ENCODE measurements around the gene FAM3C.

Gene FAM3C

DNA sequence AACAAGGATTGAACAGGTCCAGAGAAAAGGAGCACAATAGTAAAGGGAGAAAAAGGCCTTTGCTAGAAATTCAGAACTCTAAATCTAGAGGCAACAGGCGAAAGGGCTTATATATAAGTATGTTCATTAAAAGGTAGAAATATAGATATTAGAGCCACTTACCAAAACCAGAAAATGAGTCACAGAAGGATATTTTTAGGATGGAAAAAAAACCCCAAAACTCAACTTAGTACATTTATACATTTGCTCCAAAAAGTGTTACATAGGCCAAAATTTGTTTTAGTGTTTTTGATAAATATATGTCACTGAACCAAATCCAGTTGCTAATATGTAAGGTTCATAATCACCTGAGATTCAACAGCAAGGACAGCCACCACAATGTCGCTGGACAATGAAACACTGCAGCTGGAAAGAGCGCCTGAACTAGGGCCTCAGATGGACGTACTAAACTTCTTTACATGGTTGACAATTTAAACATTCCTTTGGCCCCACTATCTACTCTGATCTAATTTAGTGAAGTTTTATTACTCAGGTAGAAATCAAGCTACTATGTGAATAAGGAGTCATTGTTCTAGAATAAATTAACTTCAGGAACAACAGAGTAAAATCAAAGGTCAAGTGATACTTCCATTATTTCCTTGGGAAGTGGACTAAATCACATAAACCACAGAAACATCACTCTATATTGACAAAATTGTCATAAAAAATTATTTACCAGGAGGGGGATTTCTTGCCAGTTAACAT lies 10.9 kb downstream of the FAM3C start:
- no peak for TF ChIP-seq CTCF (IDR thresholded peaks at IDR 0.05; ENCODE audit: low read depth, low read length)

GRCh38 chr7:121384265-121384664 lies 11.8 kb downstream of the FAM3C start:
- H3K4me3 ChIP-seq (ENCODE audit: low read depth, low read length): no peak overlapping the region
- no peak for DNase-seq (ENCODE audit: low read depth, low spot score)
- in situ Hi-C loops (cut with HindIII; ENCODE audit: low sequenced_read_pairs): no loop called here
- TF ChIP-seq CTCF (IDR thresholded peaks at IDR 0.05; ENCODE audit: low read depth, low read length): no peak

More for the DNA sequence above, 10.9 kb downstream of the FAM3C start:
- in situ Hi-C loops (cut with HindIII; ENCODE audit: low sequenced_read_pairs): no loop called here
- DNase-seq (ENCODE audit: low read depth, low spot score): no peak
- no peak overlapping the region for H3K4me3 ChIP-seq (ENCODE audit: low read depth, low read length)

DNA sequence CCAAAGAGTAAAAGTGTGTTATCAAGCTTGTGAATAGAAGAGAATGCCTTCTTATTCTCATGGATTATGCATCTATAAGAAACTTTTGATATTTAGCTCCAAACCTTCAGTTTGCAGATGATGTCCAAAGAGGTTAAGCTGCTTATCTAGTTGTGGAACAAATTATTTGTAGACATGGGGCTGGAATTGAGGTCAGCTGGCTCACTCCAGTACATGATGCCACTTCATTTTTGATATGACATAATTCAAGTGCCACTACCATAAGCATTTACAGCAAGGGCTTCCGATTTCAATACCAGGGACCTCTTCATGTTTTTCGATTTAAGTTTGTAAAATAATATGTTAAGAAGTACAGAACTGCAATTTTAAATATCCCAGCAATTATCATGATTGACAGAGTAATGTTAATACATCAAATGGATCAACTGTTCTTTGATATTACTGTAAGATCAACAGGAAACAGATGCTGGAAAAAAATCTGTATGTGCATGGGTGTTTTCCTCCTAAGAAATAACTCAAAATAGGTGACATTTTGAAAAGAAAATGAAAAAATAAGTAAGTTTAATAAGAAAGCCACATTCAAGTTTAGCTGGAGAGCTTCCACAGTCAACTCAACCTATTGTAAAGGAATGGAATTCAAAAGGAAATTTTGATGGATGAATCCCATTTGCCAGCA lies 12.7 kb downstream of the FAM3C start:
- in situ Hi-C loops (cut with HindIII; ENCODE audit: low sequenced_read_pairs): no loop called here
- TF ChIP-seq CTCF (IDR thresholded peaks at IDR 0.05; ENCODE audit: low read depth, low read length): no peak
- H3K4me3 ChIP-seq (ENCODE audit: low read depth, low read length): no peak overlapping the region
- DNase-seq (ENCODE audit: low read depth, low spot score): no peak

DNA sequence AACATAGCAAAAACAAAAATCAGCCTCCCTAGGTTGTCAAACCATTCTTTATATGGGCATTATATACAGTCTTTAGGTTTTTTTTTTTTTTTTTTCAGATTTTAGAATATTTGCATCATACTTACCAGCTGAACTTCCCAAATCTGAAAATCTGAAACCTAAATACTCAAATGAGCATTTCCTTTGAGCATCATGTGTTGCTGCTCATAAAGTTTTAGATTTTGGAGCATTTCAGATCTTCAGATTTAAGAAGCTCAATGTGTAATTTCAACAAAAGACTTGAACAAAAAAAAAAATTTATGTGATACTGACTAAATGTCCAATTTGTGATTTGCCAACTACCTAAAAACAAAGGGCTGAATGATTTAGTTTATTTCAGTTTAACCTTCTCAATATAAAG lies 13.6 kb downstream of the FAM3C start:
- in situ Hi-C loops (cut with HindIII; ENCODE audit: low sequenced_read_pairs): no loop called here
- TF ChIP-seq CTCF (IDR thresholded peaks at IDR 0.05; ENCODE audit: low read depth, low read length): no peak
- DNase-seq (ENCODE audit: low read depth, low spot score): no peak

DNA sequence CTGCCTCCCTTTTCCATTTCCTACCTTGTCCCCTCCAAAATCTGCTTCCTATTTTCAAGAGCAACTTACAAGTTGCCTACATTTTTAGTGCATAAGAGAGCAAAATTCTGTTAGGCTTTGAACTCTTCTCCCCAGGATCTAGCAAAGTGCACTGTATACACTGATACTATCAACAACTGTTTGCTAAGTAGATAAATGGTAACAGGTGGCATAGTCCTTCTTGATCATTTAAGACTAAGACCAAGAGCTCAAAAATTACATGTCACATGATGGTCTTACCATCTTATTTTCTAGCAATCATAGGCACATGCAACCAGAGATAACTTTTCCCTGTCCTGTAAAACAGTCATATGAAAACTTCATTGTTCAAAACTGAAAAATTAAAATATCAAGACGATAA lies 16.2 kb downstream of the FAM3C start:
- in situ Hi-C loops (cut with HindIII; ENCODE audit: low sequenced_read_pairs): no loop called here
- no peak for DNase-seq (ENCODE audit: low read depth, low spot score)
- no peak overlapping the region for H3K4me3 ChIP-seq (ENCODE audit: low read depth, low read length)
- no peak for TF ChIP-seq CTCF (IDR thresholded peaks at IDR 0.05; ENCODE audit: low read depth, low read length)

More for the DNA sequence above, 13.6 kb downstream of the FAM3C start:
- no peak overlapping the region for H3K4me3 ChIP-seq (ENCODE audit: low read depth, low read length)

DNA sequence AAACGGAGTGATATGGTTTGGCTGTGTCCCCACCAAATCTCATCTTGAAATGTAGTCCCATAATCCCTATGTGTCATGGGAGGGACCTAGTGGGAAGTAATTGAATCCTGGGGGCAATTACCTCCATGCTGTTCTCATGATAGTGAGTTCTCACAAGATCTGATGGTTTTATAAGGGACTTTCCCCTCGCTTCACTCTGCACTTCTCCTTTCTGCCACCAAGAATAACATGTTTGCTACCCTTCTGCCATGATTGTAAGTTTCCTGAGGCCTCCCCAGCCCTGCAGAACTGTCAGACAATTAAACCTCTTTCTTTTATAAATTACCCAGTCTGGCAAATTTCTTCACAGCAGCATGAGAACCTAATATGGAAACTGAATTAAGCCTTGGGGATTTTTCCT lies 19.1 kb downstream of the FAM3C start:
- no peak overlapping the region for H3K4me3 ChIP-seq (ENCODE audit: low read depth, low read length)
- no peak for TF ChIP-seq CTCF (IDR thresholded peaks at IDR 0.05; ENCODE audit: low read depth, low read length)
- in situ Hi-C loops (cut with HindIII; ENCODE audit: low sequenced_read_pairs): no loop called here
- DNase-seq (ENCODE audit: low read depth, low spot score): no peak
